Loucy (cell line): ENCODE results near the gene CEP135.

Experiments
- H2AFZ ChIP-seq: fragments of 200-600 bp; sonication (generic); 2 replicates; pipeline ENCODE4 v1.6.0; 2016; ENCODE audit warnings: antibody characterized with exemption, mild to moderate bottlenecking, low read length, moderate library complexity
- H3F3A ChIP-seq: fragments of 200-600 bp; 2 replicates; pipeline ENCODE4 v1.6.0; 2016; ENCODE audit warnings: antibody characterized with exemption, low read depth, mild to moderate bottlenecking
- H3K27me3 ChIP-seq: fragments of 200-600 bp; sonication (generic); 2 replicates; pipeline ENCODE4 v1.6.1; 2014; ENCODE audit warnings: low read length, mild to moderate bottlenecking; ENCODE audit not compliant: insufficient read depth, poor library complexity, severe bottlenecking
- H3K36me3 ChIP-seq: fragments of 200-600 bp; sonication (generic); 2 replicates; pipeline ENCODE4 v1.6.1; 2016; ENCODE audit warnings: low read length; ENCODE audit not compliant: insufficient read depth
- H3K4me1 ChIP-seq: fragments of 200-600 bp; sonication (generic); 2 replicates; pipeline ENCODE4 v1.5.1; 2014; ENCODE audit warnings: low read length, mild to moderate bottlenecking; ENCODE audit not compliant: insufficient read depth, poor library complexity, severe bottlenecking
- H3K4me2 ChIP-seq: fragments of 200-600 bp; sonication (generic); 2 replicates; pipeline ENCODE4 v1.6.0; 2014; ENCODE audit warnings: antibody characterized with exemption, low read length, low read depth, mild to moderate bottlenecking; ENCODE audit not compliant: poor library complexity, severe bottlenecking
- H3K4me3 ChIP-seq: fragments of 200-600 bp; sonication (generic); 2 replicates; pipeline ENCODE4 v1.5.1; 2014; ENCODE audit warnings: low read length, mild to moderate bottlenecking, mixed read lengths; ENCODE audit not compliant: poor library complexity, severe bottlenecking
- H3K79me2 ChIP-seq: fragments of 200-600 bp; sonication (generic); 2 replicates; pipeline ENCODE4 v1.6.1; 2014; ENCODE audit warnings: low read length; ENCODE audit not compliant: insufficient read depth
- H3K9ac ChIP-seq: fragments of 200-600 bp; sonication (generic); 2 replicates; pipeline ENCODE4 v1.6.0; 2014; ENCODE audit warnings: mild to moderate bottlenecking, low read depth, low read length, moderate library complexity; ENCODE audit not compliant: poor library complexity, severe bottlenecking
- H3K9me2 ChIP-seq: fragments of 200-600 bp; sonication (generic); replicated peaks from 2 replicates; pipeline ENCODE4 v1.6.1; 2016; ENCODE audit warnings: low read depth, low read length, mixed read lengths
- H3K9me3 ChIP-seq: fragments of 200-600 bp; sonication (generic); 2 replicates; pipeline ENCODE4 v1.6.1; 2014; ENCODE audit warnings: mild to moderate bottlenecking, antibody characterized with exemption, low read length, low read depth; ENCODE audit not compliant: insufficient read depth
- H4K20me1 ChIP-seq: fragments of 200-600 bp; sonication (generic); 2 replicates; pipeline ENCODE4 v1.6.0; 2014; ENCODE audit warnings: antibody characterized with exemption, low read length, mild to moderate bottlenecking; ENCODE audit not compliant: insufficient read depth, poor library complexity, severe bottlenecking
- CTCF ChIP-seq: fragments of 200-600 bp; sonication (generic); conservative IDR thresholded peaks from 2 replicates; pipeline ENCODE4 v1.5.1; 2014; ENCODE audit warnings: mild to moderate bottlenecking, antibody characterized with exemption, low read length
- EZH2phosphoT487 ChIP-seq: fragments of 200-600 bp; IDR thresholded peaks from 2 replicates; pipeline ENCODE4 v1.6.1; 2018; ENCODE audit warnings: antibody characterized with exemption, mild to moderate bottlenecking, moderate library complexity, borderline replicate concordance

The CEP135 gene, protein sequence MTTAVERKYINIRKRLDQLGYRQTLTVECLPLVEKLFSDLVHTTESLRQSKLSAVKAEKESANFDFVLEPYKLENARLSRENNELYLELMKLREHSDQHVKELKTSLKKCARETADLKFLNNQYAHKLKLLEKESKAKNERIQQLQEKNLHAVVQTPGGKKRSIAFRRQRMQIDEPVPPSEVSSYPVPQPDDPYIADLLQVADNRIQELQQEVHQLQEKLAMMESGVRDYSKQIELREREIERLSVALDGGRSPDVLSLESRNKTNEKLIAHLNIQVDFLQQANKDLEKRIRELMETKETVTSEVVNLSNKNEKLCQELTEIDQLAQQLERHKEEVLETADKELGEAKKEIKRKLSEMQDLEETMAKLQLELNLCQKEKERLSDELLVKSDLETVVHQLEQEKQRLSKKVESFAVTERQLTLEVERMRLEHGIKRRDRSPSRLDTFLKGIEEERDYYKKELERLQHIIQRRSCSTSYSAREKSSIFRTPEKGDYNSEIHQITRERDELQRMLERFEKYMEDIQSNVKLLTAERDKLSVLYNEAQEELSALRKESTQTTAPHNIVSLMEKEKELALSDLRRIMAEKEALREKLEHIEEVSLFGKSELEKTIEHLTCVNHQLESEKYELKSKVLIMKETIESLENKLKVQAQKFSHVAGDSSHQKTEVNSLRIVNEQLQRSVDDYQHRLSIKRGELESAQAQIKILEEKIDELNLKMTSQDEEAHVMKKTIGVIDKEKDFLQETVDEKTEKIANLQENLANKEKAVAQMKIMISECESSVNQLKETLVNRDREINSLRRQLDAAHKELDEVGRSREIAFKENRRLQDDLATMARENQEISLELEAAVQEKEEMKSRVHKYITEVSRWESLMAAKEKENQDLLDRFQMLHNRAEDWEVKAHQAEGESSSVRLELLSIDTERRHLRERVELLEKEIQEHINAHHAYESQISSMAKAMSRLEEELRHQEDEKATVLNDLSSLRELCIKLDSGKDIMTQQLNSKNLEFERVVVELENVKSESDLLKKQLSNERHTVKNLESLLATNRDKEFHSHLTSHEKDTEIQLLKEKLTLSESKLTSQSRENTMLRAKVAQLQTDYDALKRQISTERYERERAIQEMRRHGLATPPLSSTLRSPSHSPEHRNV

GRCh38 chr4:55948726-55949481 lies at the start of gene CEP135:
Gene CEP135 (plus strand): TSS chr4:55948945. CDS start chr4:55952131, 3,186 bp downstream.
- peak within 1 kb of the TSS; percentile 88 for H3K9ac ChIP-seq
- H3K4me2 ChIP-seq, result peak within 1 kb of the TSS; percentile 89
- no peaks in the 10 kb centered on the region for H3K9me3 ChIP-seq
- TF ChIP-seq CTCF (peak; percentile 76), EZH2phosphoT487 (no peak)
- peaks cover 2% of the 10 kb centered on the region; the same call in 1 of the 2 replicates for H3K36me3 ChIP-seq
- peaks cover 37% of the 10 kb centered on the region for H3K79me2 ChIP-seq
- peak within 1 kb of the TSS; percentile 83 for H3K4me3 ChIP-seq
- H3K9me2 ChIP-seq, result no peaks in the 10 kb centered on the region
- no peaks in the 10 kb centered on the region for H3K27me3 ChIP-seq
- no peaks in the 10 kb centered on the region for H3F3A ChIP-seq
- peak within 1 kb of the TSS; percentile 93 for H2AFZ ChIP-seq
- peaks cover 48% of the 10 kb centered on the region for H3K4me1 ChIP-seq
- H4K20me1 ChIP-seq, result no peaks in the 10 kb centered on the region

DNA sequence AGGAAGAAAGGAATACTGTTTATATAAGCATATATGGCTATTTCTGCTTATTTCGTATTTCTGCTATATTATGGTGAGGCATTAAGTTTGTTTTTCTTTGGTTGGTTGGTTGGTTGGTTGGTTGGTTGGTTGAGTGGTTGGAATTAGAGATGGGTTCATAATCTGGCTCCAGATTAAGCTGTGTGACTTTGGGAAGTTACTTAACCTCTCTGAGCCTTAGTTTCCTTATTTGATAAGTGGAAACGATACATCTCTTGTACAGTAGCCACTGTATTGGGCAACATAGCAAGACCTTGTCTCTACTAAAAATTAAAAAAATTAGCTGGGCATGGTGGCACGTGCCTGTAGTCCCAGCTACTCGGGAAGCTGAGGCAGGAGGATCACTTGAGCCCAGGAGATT lies 46.1 kb upstream of the CEP135 start:
- no peaks in the 10 kb centered on the region for H3F3A ChIP-seq
- no peaks in the 10 kb centered on the region for H3K9me3 ChIP-seq
- no peaks in the 10 kb centered on the region for H3K79me2 ChIP-seq
- no peak overlapping the region for H3K4me2 ChIP-seq
- H3K4me1 ChIP-seq, result peaks cover 10% of the 10 kb centered on the region
- H3K27me3 ChIP-seq, result no peaks in the 10 kb centered on the region
- no peak overlapping the region for H3K4me3 ChIP-seq
- H4K20me1 ChIP-seq, result no peaks in the 10 kb centered on the region
- no peak overlapping the region for H2AFZ ChIP-seq
- TF ChIP-seq EZH2phosphoT487, result no peak
- TF ChIP-seq CTCF, result no peak
- peaks cover 24% of the 10 kb centered on the region for H3K36me3 ChIP-seq
- H3K9me2 ChIP-seq, result no peaks in the 10 kb centered on the region
- no peak overlapping the region for H3K9ac ChIP-seq

DNA sequence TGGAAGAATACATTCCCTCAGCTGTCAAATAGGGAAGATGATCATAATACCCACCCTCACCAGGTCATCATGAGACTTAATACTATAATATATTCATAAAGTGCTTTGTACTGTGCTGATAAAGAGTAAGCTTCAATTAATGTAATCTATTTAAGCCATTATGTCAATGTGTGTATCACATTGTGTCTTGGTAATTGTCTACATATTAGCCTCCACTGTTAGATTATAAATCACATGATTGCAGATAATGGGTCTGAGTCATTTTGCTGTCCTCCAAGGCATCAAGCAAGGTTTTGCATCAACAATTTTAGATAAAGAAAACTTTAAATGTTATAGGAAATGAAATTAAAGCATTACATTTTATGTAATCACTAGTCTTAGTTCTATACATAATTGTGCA lies 45.2 kb upstream of the CEP135 start:
- H3K4me3 ChIP-seq, result no peak overlapping the region
- H3F3A ChIP-seq, result no peaks in the 10 kb centered on the region
- no peak overlapping the region for H3K9ac ChIP-seq
- no peaks in the 10 kb centered on the region for H3K9me2 ChIP-seq
- TF ChIP-seq EZH2phosphoT487 (no peak), CTCF (no peak)
- H3K4me2 ChIP-seq, result no peak overlapping the region
- no peaks in the 10 kb centered on the region for H4K20me1 ChIP-seq
- no peaks in the 10 kb centered on the region for H3K9me3 ChIP-seq
- H3K36me3 ChIP-seq, result peaks cover 24% of the 10 kb centered on the region
- no peaks in the 10 kb centered on the region for H3K79me2 ChIP-seq
- H3K27me3 ChIP-seq, result no peaks in the 10 kb centered on the region
- H3K4me1 ChIP-seq, result peaks cover 11% of the 10 kb centered on the region
- H2AFZ ChIP-seq, result no peak overlapping the region
